Activated CD4-positive, CD25-positive, alpha-beta regulatory T cell (primary cell): ENCODE measurements around the gene MRPL43.
"Not testable (repeated sequence)": the region's sequence is repeated elsewhere in the genome, so short reads cannot be mapped to it uniquely, and the experiment has no call there.

Source experiments
- DNase-seq, 4 experiments: peaks; one replicate each; lab custom pipeline; 2025; lab: John Stamatoyannopoulos, UW

Gene MRPL43

GRCh38 chr10:100982916-100983830, 4.1 kb downstream of the MRPL43 start:
- no peak for DNase-seq

GRCh38 chr10:100981178-100981772, 6.0 kb downstream of the MRPL43 start:
- DNase-seq: no peak

- no peak for DNase-seq
Observed at GRCh38 chr10:100980711-100981110, 6.6 kb downstream of the MRPL43 start.

- DNase-seq: no peak
Observed at GRCh38 chr10:100980311-100980710, 7.0 kb downstream of the MRPL43 start.

GRCh38 chr10:100979791-100980272, 7.5 kb downstream of the MRPL43 start:
- no peak for DNase-seq

GRCh38 chr10:100978901-100979195, 8.4 kb downstream of the MRPL43 start:
- DNase-seq: no peak

- no peak for DNase-seq
Observed at GRCh38 chr10:100978121-100978900, 9.0 kb downstream of the MRPL43 start.

GRCh38 chr10:100977436-100977835, 9.9 kb downstream of the MRPL43 start:
- DNase-seq: no peak

- DNase-seq: no peak
Observed at GRCh38 chr10:100976906-100977305, 10.4 kb downstream of the MRPL43 start.

- DNase-seq: not testable (repeated sequence)
Observed at GRCh38 chr10:100975397-100975796, 11.9 kb downstream of the MRPL43 start.

- no peak for DNase-seq
Observed at GRCh38 chr10:100972904-100973535, 14.3 kb downstream of the MRPL43 start.

GRCh38 chr10:100972115-100972903, 15.0 kb downstream of the MRPL43 start:
- no peak for DNase-seq

GRCh38 chr10:100970914-100971811, 16.1 kb downstream of the MRPL43 start:
- DNase-seq: no peak

- no peak for DNase-seq
Observed at GRCh38 chr10:100970076-100970913, 17.0 kb downstream of the MRPL43 start.

GRCh38 chr10:100969187-100970075, 17.9 kb downstream of the MRPL43 start, which contains the start of gene SEMA4G:
SEMA4G (plus strand) TSS chr10:100969504; CDS start chr10:100972913, 3,409 bp downstream.
- peak in 3 of 4 experiments; percentile 11 to 13 (median 11) for DNase-seq

- no peak for DNase-seq
Observed at GRCh38 chr10:100968863-100969186, 18.5 kb downstream of the MRPL43 start.

- DNase-seq: no peak
Observed at GRCh38 chr10:100968062-100968736, 19.1 kb downstream of the MRPL43 start.

GRCh38 chr10:100967332-100967731, 20.0 kb downstream of the MRPL43 start:
- DNase-seq: no peak
